Neural progenitor cell (in vitro differentiated cells): ENCODE results near the gene C6orf47. TPM values are rescaled to one million over a fixed set of nuclear protein-coding genes. Genes with fewer than 3 reads are reported as not detected.

Source experiments
- DNase-seq: peaks from one replicate; pipeline ENCODE4 v3.0.0-alpha.2; 2016; ENCODE audit warnings: low spot score
- H2AFZ ChIP-seq: fragments of 200-600 bp; sonication (generic); replicated peaks from 2 replicates; pipeline ENCODE4 v1.6.1; 2016; ENCODE audit warnings: antibody characterized with exemption
- H3F3A ChIP-seq: fragments of 200-600 bp; sonication (generic); 2 replicates; pipeline ENCODE4 v1.6.1; 2016; ENCODE audit warnings: antibody characterized with exemption, low read depth
- H3K27ac ChIP-seq: fragments of 200-600 bp; sonication (generic); 2 replicates; pipeline ENCODE4 v1.5.1; 2016; ENCODE audit warnings: mild to moderate bottlenecking
- H3K27me3 ChIP-seq: fragments of 200-600 bp; sonication (generic); 2 replicates; pipeline ENCODE4 v1.6.1; 2016; ENCODE audit warnings: mild to moderate bottlenecking, moderate library complexity
- H3K36me3 ChIP-seq: fragments of 200-600 bp; sonication (generic); 2 replicates; pipeline ENCODE4 v1.5.1; 2016
- H3K4me1 ChIP-seq: fragments of 200-600 bp; sonication (generic); 2 replicates; pipeline ENCODE4 v1.6.1; 2016; ENCODE audit warnings: mixed run types
- H3K4me2 ChIP-seq: fragments of 200-600 bp; sonication (generic); 2 replicates; pipeline ENCODE4 v1.6.1; 2016
- H3K4me3 ChIP-seq: fragments of 200-600 bp; sonication (generic); 2 replicates; pipeline ENCODE4 v1.5.1; 2016
- H3K79me2 ChIP-seq: fragments of 200-600 bp; sonication (generic); 2 replicates; pipeline ENCODE4 v1.6.1; 2016; ENCODE audit warnings: low read depth
- H3K9ac ChIP-seq: fragments of 200-600 bp; sonication (generic); 2 replicates; pipeline ENCODE4 v1.6.1; 2016
- H3K9me3 ChIP-seq: fragments of 200-600 bp; sonication (generic); 2 replicates; pipeline ENCODE4 v1.5.1; 2016; ENCODE audit warnings: low read depth
- H4K20me1 ChIP-seq: fragments of 200-600 bp; sonication (generic); 2 replicates; pipeline ENCODE4 v1.6.1; 2016; ENCODE audit warnings: low read depth
- H3K27ac Mint-ChIP-seq: 3 replicates; pipeline ENCODE4 v1.8.0; 2021; ENCODE audit warnings: mixed read lengths
- H3K27me3 Mint-ChIP-seq: 2 replicates; pipeline ENCODE4 v1.8.0; 2022; ENCODE audit warnings: low read depth, mild to moderate bottlenecking, inconsistent platforms, moderate library complexity, mixed read lengths; ENCODE audit not compliant: insufficient read depth
- H3K36me3 Mint-ChIP-seq: 3 replicates; pipeline ENCODE4 v1.8.0; 2021; ENCODE audit warnings: mixed read lengths
- H3K4me1 Mint-ChIP-seq: 3 replicates; pipeline ENCODE4 v1.8.0; 2021; ENCODE audit warnings: mixed read lengths
- H3K4me3 Mint-ChIP-seq: 3 replicates; pipeline ENCODE4 v1.8.0; 2021; ENCODE audit warnings: mild to moderate bottlenecking, moderate library complexity, mixed read lengths
- H3K9me3 Mint-ChIP-seq: 3 replicates; pipeline ENCODE4 v1.8.0; 2020; ENCODE audit warnings: mixed read lengths
- CTCF ChIP-seq: fragments of 200-600 bp; sonication (generic); IDR thresholded peaks from 2 replicates; pipeline ENCODE4 v1.5.1; 2017; ENCODE audit warnings: antibody characterized with exemption, mild to moderate bottlenecking
- EZH2 ChIP-seq: fragments of 200-600 bp; sonication (generic); IDR thresholded peaks from 2 replicates; pipeline ENCODE4 v1.6.1; 2017; ENCODE audit warnings: antibody characterized with exemption, mild to moderate bottlenecking, moderate library complexity
- EZH2phosphoT487 ChIP-seq: fragments of 200-600 bp; sonication (generic); IDR thresholded peaks from 2 replicates; pipeline ENCODE4 v1.6.1; 2017; ENCODE audit warnings: antibody characterized with exemption
- total RNA-seq: library from RNA; depleted of rRNA; stranded (reverse); fragments of >200 nt; gene quantifications from 2 replicates; pipeline ENCODE4 v1.2.3, GENCODE V29; 2015; ENCODE audit warnings: low replicate concordance

C6orf47 gene
- total RNA-seq, 1 donor from 2014 or later, result 14.6 TPM

DNA sequence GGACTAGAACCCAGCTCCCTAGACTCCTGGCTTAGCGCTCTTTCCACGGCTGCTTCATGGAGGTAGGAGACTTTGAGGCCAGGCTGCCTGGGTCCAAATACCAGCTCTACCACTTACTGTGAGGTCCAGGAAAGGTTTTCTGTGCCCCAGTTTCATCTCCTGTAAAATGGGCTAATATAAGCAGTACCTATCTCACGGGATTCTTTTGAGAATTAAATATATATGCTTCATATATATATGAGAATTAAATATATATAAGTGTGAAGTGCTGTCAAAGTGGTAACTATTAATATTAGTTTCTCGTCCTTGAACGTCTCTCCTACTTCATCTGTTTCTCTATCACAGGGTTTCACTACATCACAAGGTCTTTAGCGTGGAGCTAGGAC, 30.5 kb upstream of the C6orf47 start:
- H3K4me2 ChIP-seq, result no peak overlapping the region
- Mint-ChIP-seq H3K9me3 (no peaks in the 10 kb centered on the region), H3K36me3 (peaks cover 34% of the 10 kb centered on the region), H3K27me3 (no peaks in the 10 kb centered on the region), H3K4me3 (no peak overlapping the region), H3K27ac (no peak overlapping the region), H3K4me1 (peaks cover 3% of the 10 kb centered on the region)
- no peak overlapping the region for H3K27ac ChIP-seq
- peaks cover 3% of the 10 kb centered on the region for H4K20me1 ChIP-seq
- H3K9me3 ChIP-seq, result no peaks in the 10 kb centered on the region
- no peak for DNase-seq
- H3K4me3 ChIP-seq, result no peak overlapping the region
- no peaks in the 10 kb centered on the region for H3K79me2 ChIP-seq
- H3K4me1 ChIP-seq, result no peaks in the 10 kb centered on the region
- no peaks in the 10 kb centered on the region for H3K27me3 ChIP-seq
- no peak overlapping the region for H3K9ac ChIP-seq
- TF ChIP-seq EZH2, result no peak
- TF ChIP-seq EZH2phosphoT487, result no peak
- no peak for TF ChIP-seq CTCF
- no peaks in the 10 kb centered on the region for H3F3A ChIP-seq
- no peak overlapping the region for H2AFZ ChIP-seq
- H3K36me3 ChIP-seq, result no peaks in the 10 kb centered on the region

- H3K4me3 ChIP-seq, result no peak overlapping the region
- H2AFZ ChIP-seq, result no peak overlapping the region
- no peaks in the 10 kb centered on the region for H3K4me1 ChIP-seq
- H3K27me3 ChIP-seq, result no peaks in the 10 kb centered on the region
- TF ChIP-seq CTCF, result no peak
- TF ChIP-seq EZH2phosphoT487, result no peak
- TF ChIP-seq EZH2, result no peak
- peak overlapping the region; percentile 34 for H3K27ac Mint-ChIP-seq
- H3F3A ChIP-seq, result no peaks in the 10 kb centered on the region
- no peak overlapping the region for H3K27ac ChIP-seq
- no peaks in the 10 kb centered on the region for H3K9me3 Mint-ChIP-seq
- no peak for DNase-seq
- peaks cover 40% of the 10 kb centered on the region for H3K36me3 Mint-ChIP-seq
- H3K36me3 ChIP-seq, result no peaks in the 10 kb centered on the region
- peaks cover under 1% of the 10 kb centered on the region for H3K27me3 Mint-ChIP-seq
- no peak overlapping the region for H3K9ac ChIP-seq
- H3K4me2 ChIP-seq, result no peak overlapping the region
- H3K79me2 ChIP-seq, result no peaks in the 10 kb centered on the region
- no peak overlapping the region for H3K4me3 Mint-ChIP-seq
- H3K4me1 Mint-ChIP-seq, result peaks cover 3% of the 10 kb centered on the region
- peaks cover 3% of the 10 kb centered on the region for H4K20me1 ChIP-seq
- no peaks in the 10 kb centered on the region for H3K9me3 ChIP-seq
These were observed 29.9 kb upstream of the C6orf47 start for GRCh38 chr6:31690231-31691077.

- no peak overlapping the region for H3K9ac ChIP-seq
- Mint-ChIP-seq H3K4me3 (no peak overlapping the region), H3K27ac (peak overlapping the region; percentile 34), H3K4me1 (peaks cover 3% of the 10 kb centered on the region), H3K27me3 (peaks cover 2% of the 10 kb centered on the region), H3K36me3 (peaks cover 43% of the 10 kb centered on the region), H3K9me3 (no peaks in the 10 kb centered on the region)
- peaks cover 5% of the 10 kb centered on the region for H3F3A ChIP-seq
- no peak overlapping the region for H2AFZ ChIP-seq
- H4K20me1 ChIP-seq, result peaks cover 3% of the 10 kb centered on the region
- H3K4me1 ChIP-seq, result no peaks in the 10 kb centered on the region
- no peak overlapping the region for H3K4me3 ChIP-seq
- no peak for DNase-seq
- TF ChIP-seq EZH2 (no peak), CTCF (peak; percentile 50)
- no peaks in the 10 kb centered on the region for H3K27me3 ChIP-seq
- no peaks in the 10 kb centered on the region for H3K79me2 ChIP-seq
- no peaks in the 10 kb centered on the region for H3K36me3 ChIP-seq
- no peak overlapping the region for H3K4me2 ChIP-seq
- no peaks in the 10 kb centered on the region for H3K9me3 ChIP-seq
- no peak overlapping the region for H3K27ac ChIP-seq
These were observed 28.9 kb upstream of the C6orf47 start for GRCh38 chr6:31689249-31690110.
